ENCODE data around the gene PLA2G5.

DNA sequence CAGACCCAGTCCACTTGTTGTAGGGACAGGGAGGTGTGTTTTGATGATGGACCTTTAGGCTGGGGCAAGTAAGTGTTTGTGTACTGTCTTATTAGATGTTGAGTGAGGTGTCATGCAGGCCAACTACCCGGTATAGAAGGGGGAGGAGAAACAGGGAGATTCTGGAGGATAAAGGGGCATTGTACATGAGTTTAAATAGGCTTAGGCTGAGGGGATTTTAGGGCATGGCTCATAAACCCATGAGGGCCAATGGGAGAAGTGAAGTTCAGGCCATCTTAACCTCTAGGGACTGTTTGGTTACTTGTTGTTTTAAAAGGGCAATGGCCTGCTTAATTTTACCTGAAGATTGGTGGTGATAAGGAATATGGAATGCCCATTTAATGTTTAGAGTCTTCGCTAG, 38.2 kb upstream of the PLA2G5 start:
- no peak for TF ChIP-seq POLR2A (IDR thresholded peaks at IDR 0.05)
- TF ChIP-seq, protein P1, sequence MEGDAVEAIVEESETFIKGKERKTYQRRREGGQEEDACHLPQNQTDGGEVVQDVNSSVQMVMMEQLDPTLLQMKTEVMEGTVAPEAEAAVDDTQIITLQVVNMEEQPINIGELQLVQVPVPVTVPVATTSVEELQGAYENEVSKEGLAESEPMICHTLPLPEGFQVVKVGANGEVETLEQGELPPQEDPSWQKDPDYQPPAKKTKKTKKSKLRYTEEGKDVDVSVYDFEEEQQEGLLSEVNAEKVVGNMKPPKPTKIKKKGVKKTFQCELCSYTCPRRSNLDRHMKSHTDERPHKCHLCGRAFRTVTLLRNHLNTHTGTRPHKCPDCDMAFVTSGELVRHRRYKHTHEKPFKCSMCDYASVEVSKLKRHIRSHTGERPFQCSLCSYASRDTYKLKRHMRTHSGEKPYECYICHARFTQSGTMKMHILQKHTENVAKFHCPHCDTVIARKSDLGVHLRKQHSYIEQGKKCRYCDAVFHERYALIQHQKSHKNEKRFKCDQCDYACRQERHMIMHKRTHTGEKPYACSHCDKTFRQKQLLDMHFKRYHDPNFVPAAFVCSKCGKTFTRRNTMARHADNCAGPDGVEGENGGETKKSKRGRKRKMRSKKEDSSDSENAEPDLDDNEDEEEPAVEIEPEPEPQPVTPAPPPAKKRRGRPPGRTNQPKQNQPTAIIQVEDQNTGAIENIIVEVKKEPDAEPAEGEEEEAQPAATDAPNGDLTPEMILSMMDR (IDR thresholded peaks at IDR 0.05) = no peak
